DMS79 treated with DMSO at 0.1 percent for 48 hours (cell line): ENCODE results near the gene ADCY9.
"Not testable (repeated sequence)": the region's sequence is repeated elsewhere in the genome, so short reads cannot be mapped to it uniquely, and the experiment has no call there.

Experiments
- DNase-seq: peaks from one replicate; lab custom pipeline; 2025; lab: John Stamatoyannopoulos, UW

ADCY9 gene

GRCh38 chr16:3950343-3951193 lies 165.7 kb downstream of the ADCY9 start:
- peak; percentile 92 for DNase-seq

GRCh38 chr16:3949946-3950342 lies 166.3 kb downstream of the ADCY9 start:
- no peak for DNase-seq

GRCh38 chr16:3949287-3949686 lies 167.0 kb downstream of the ADCY9 start:
- no peak for DNase-seq

GRCh38 chr16:3948378-3948995 lies 167.8 kb downstream of the ADCY9 start:
- no peak for DNase-seq

- no peak for DNase-seq
Measured at GRCh38 chr16:3946604-3947180, 169.6 kb downstream of the ADCY9 start.

- peak; percentile 74 for DNase-seq
Measured at GRCh38 chr16:3945751-3946603, 170.3 kb downstream of the ADCY9 start.

- not testable (repeated sequence) for DNase-seq
Measured at GRCh38 chr16:3944457-3944856, 171.8 kb downstream of the ADCY9 start.

- DNase-seq = not testable (repeated sequence)
Measured at GRCh38 chr16:3942146-3942545, 174.1 kb downstream of the ADCY9 start.

- peak; percentile 20 for DNase-seq
Measured at GRCh38 chr16:3938843-3939624, 177.2 kb downstream of the ADCY9 start.

GRCh38 chr16:3938471-3938842 lies 177.8 kb downstream of the ADCY9 start:
- DNase-seq = no peak

- DNase-seq = no peak
Measured at GRCh38 chr16:3937066-3937875, 179.0 kb downstream of the ADCY9 start.

- DNase-seq = no peak
Measured at GRCh38 chr16:3935921-3936320, 180.3 kb downstream of the ADCY9 start.

GRCh38 chr16:3934491-3935181 lies 181.6 kb downstream of the ADCY9 start:
- no peak for DNase-seq

- DNase-seq = not testable (repeated sequence)
Measured at GRCh38 chr16:3927147-3927546, 189.1 kb downstream of the ADCY9 start.

- no peak for DNase-seq
Measured at GRCh38 chr16:3924763-3925162, 191.5 kb downstream of the ADCY9 start.

- no peak for DNase-seq
Measured at GRCh38 chr16:3922241-3922640, 194.0 kb downstream of the ADCY9 start.

- DNase-seq = no peak
Measured at GRCh38 chr16:3920206-3920605, 196.0 kb downstream of the ADCY9 start.

GRCh38 chr16:3919413-3919812 lies 196.8 kb downstream of the ADCY9 start:
- DNase-seq = no peak

GRCh38 chr16:3915426-3916260 lies 200.6 kb downstream of the ADCY9 start:
- no peak for DNase-seq
